Fibroblast of pulmonary artery (primary cell): ENCODE results near the gene APOL1.

Source experiments
- DNase-seq: peaks from one replicate; pipeline ENCODE4 v3.0.0-alpha.2; 2010; ENCODE audit warnings: low read depth
- H3K4me3 ChIP-seq: replicated peaks from 2 replicates; pipeline ENCODE4 v1.5.1; 2011; ENCODE audit warnings: low read depth, mild to moderate bottlenecking, control low read depth, low read length, moderate library complexity
- CTCF ChIP-seq: IDR thresholded peaks from 2 replicates; pipeline ENCODE4 v1.5.1; 2011; ENCODE audit warnings: mild to moderate bottlenecking, control low read depth, low read length, inconsistent platforms; ENCODE audit errors: missing control alignments

Gene APOL1

GRCh38 chr22:36232715-36233401 is 20.1 kb upstream of the APOL1 start:
- TF ChIP-seq CTCF, result no peak
- H3K4me3 ChIP-seq, result no peak overlapping the region
- DNase-seq, result no peak

GRCh38 chr22:36233796-36234195 is 19.1 kb upstream of the APOL1 start:
- no peak overlapping the region for H3K4me3 ChIP-seq
- DNase-seq, result no peak
- TF ChIP-seq CTCF, result no peak

GRCh38 chr22:36234213-36234612 is 18.7 kb upstream of the APOL1 start:
- no peak for TF ChIP-seq CTCF

GRCh38 chr22:36234919-36235318 is 18.0 kb upstream of the APOL1 start:
- no peak overlapping the region for H3K4me3 ChIP-seq
- no peak for TF ChIP-seq CTCF

More at GRCh38 chr22:36234213-36234612, 18.7 kb upstream of the APOL1 start:
- H3K4me3 ChIP-seq, result no peak overlapping the region
- DNase-seq, result no peak

GRCh38 chr22:36235585-36235984 is 17.3 kb upstream of the APOL1 start:
- no peak overlapping the region for H3K4me3 ChIP-seq
- no peak for TF ChIP-seq CTCF
- DNase-seq, result no peak

More at GRCh38 chr22:36234919-36235318, 18.0 kb upstream of the APOL1 start:
- no peak for DNase-seq

- no peak for DNase-seq
- no peak for TF ChIP-seq CTCF
- peak overlapping the region; percentile 6 for H3K4me3 ChIP-seq
Observed at GRCh38 chr22:36236388-36237319, 16.3 kb upstream of the APOL1 start.
